ENCODE results near the gene WDR70. TPM values are rescaled to one million over a fixed set of nuclear protein-coding genes. Genes with fewer than 3 reads are reported as not detected.

Gene WDR70
- polyA plus RNA-seq, 3 donors: 45.6 to 54.3 (median 47.7) TPM

GRCh38 chr5:37722236-37723161 lies 343.4 kb downstream of the WDR70 start:
- no peak for DNase-seq

- DNase-seq: no peak
Observed at GRCh38 chr5:37723162-37723961, 344.2 kb downstream of the WDR70 start.

GRCh38 chr5:37724395-37725125 lies 345.4 kb downstream of the WDR70 start:
- no peak for DNase-seq

- DNase-seq: no peak
Observed at GRCh38 chr5:37725185-37725584, 346.1 kb downstream of the WDR70 start.

GRCh38 chr5:37727238-37727637 lies 348.1 kb downstream of the WDR70 start:
- DNase-seq: no peak

- no peak for DNase-seq
Observed at GRCh38 chr5:37730896-37731455, 351.9 kb downstream of the WDR70 start.

- DNase-seq: no peak
Observed at GRCh38 chr5:37734114-37734513, 355.0 kb downstream of the WDR70 start.

GRCh38 chr5:37735649-37736347 lies 356.7 kb downstream of the WDR70 start:
- peak; percentile 24 for DNase-seq

GRCh38 chr5:37736397-37736796 lies 357.3 kb downstream of the WDR70 start:
- DNase-seq: no peak

GRCh38 chr5:37737326-37738056 lies 358.4 kb downstream of the WDR70 start:
- no peak for DNase-seq

- DNase-seq: peak; percentile 19
Observed at GRCh38 chr5:37738057-37738691, 359.1 kb downstream of the WDR70 start.

GRCh38 chr5:37738865-37739488 lies 359.9 kb downstream of the WDR70 start:
- DNase-seq: no peak

GRCh38 chr5:37739817-37740261 lies 360.7 kb downstream of the WDR70 start:
- DNase-seq: no peak

GRCh38 chr5:37740331-37741066 lies 361.4 kb downstream of the WDR70 start:
- no peak for DNase-seq

GRCh38 chr5:37742111-37742510 lies 363.0 kb downstream of the WDR70 start:
- DNase-seq: no peak

GRCh38 chr5:37751227-37751626 lies 372.1 kb downstream of the WDR70 start:
- no peak for DNase-seq

GRCh38 chr5:37754976-37755375 lies 375.9 kb downstream of the WDR70 start:
- DNase-seq: no peak

GRCh38 chr5:37755581-37755980 lies 376.5 kb downstream of the WDR70 start:
- DNase-seq: no peak

- DNase-seq: no peak
Observed at GRCh38 chr5:37756248-37756647, 377.1 kb downstream of the WDR70 start.

Data from renal pelvis (tissue), 4 donors.